ENCODE data around the gene SBK3.
"Not testable (repeated sequence)": the region's sequence is repeated elsewhere in the genome, so short reads cannot be mapped to it uniquely, and the experiment has no call there.

Gene SBK3
- 0 to 0.45 (median 0.16) reads per million in 18 experiments for total RNA-seq

GRCh38 chr19:55545443-55545842 is at the start of gene SBK3:
Gene SBK3 (minus strand): TSS chr19:55545543. CDS start chr19:55545543, 0 bp downstream.
- DNase-seq = no peak

- no peak for DNase-seq
Observed at GRCh38 chr19:55593096-55593772, 47.9 kb upstream of the SBK3 start.

GRCh38 chr19:55592391-55593090 is 47.2 kb upstream of the SBK3 start:
- DNase-seq = no peak

GRCh38 chr19:55591555-55591954 is 46.2 kb upstream of the SBK3 start:
- peak in 1 of 2 donors; percentile 8 for DNase-seq

- no peak for DNase-seq
Observed at GRCh38 chr19:55590617-55591016, 45.3 kb upstream of the SBK3 start.

- no peak for DNase-seq
Observed at GRCh38 chr19:55590109-55590508, 44.8 kb upstream of the SBK3 start.

- no peak for DNase-seq
Observed at GRCh38 chr19:55588738-55589137, 43.4 kb upstream of the SBK3 start.

- DNase-seq = peak; percentile 91 to 94
Observed at GRCh38 chr19:55586976-55587668, 41.8 kb upstream of the SBK3 start.

GRCh38 chr19:55585658-55586339 is 40.5 kb upstream of the SBK3 start:
- DNase-seq = no peak

GRCh38 chr19:55584871-55585270 is 39.5 kb upstream of the SBK3 start:
- DNase-seq = no peak

GRCh38 chr19:55583897-55584296 is 38.6 kb upstream of the SBK3 start:
- not testable (repeated sequence) for DNase-seq

GRCh38 chr19:55582284-55582683 is 36.9 kb upstream of the SBK3 start:
- not testable (repeated sequence) for DNase-seq

- no peak for DNase-seq
Observed at GRCh38 chr19:55581823-55582223, 36.5 kb upstream of the SBK3 start.

- DNase-seq = peak in 1 of 2 donors; percentile 14
Observed at GRCh38 chr19:55581145-55581822, 35.9 kb upstream of the SBK3 start.

GRCh38 chr19:55580628-55581144 is 35.3 kb upstream of the SBK3 start, which contains the start of gene ZNF579:
Gene ZNF579 (minus strand): TSS chr19:55580848. CDS start chr19:55579639, 1,209 bp downstream.
- DNase-seq = peak; percentile 80 to 84

GRCh38 chr19:55579766-55580621 is 34.7 kb upstream of the SBK3 start:
- DNase-seq = peak in 1 of 2 donors; percentile 1

- no peak for DNase-seq
Observed at GRCh38 chr19:55578761-55579747, 33.7 kb upstream of the SBK3 start.

- no peak for DNase-seq
Observed at GRCh38 chr19:55578031-55578760, 32.9 kb upstream of the SBK3 start.

GRCh38 chr19:55576746-55577145 is 31.4 kb upstream of the SBK3 start:
- no peak for DNase-seq

All from inflammatory macrophage (primary cell).